ENCODE results near the gene TGOLN2. TPM values are rescaled to one million over a fixed set of nuclear protein-coding genes. Genes with fewer than 3 reads are reported as not detected.

The TGOLN2 gene
- total RNA-seq, 1 experiment from 2014 or later = 178 TPM

DNA sequence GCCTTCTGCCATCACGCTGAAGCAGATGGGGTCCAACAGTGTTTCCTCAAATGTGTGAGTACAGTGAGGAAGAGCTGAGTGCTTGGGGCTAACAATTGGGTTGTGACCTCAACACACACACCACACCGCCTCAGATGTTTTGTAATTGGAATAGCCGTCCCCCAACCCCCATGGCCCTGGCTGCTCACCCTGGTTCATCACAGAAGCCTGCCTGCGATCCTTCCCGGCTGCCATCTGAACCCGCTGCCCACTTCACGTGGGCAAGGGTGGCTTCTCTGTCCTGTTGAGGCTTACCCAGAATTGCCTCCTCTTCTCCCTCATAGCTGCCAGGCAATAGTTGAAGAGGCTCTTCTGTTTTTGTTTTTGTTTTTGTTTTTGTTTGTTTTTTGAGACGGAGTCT lies 44.1 kb downstream of the TGOLN2 start:
- DNase-seq (ENCODE audit: low read depth, low spot score) = no peak
- POLR2A ChIA-PET = interaction anchor here (0.6 kb wide), 1 partner anchor 237 kb away, joined by 8 read pairs; no protein-coding TSS in a partner anchor
- no TSS peak for BruUV-seq (replicated peaks)
- intact Hi-C loops (cut with micrococcal nuclease; ENCODE audit: unreplicated experiment) = no loop called here
- CTCF ChIA-PET = no interaction called here
- Histone ChIP-seq H3K27ac (ENCODE audit: low read length) (no peak overlapping the region), H3K36me3 (ENCODE audit: control insufficient read depth, insufficient read depth, low read length) (0 out of 2 replicates have a peak, but pooled peaks cover 2% of the 10 kb centered on the region), H3K27me3 (ENCODE audit: control insufficient read depth, insufficient read depth, low read length) (no peaks in the 10 kb centered on the region), H3K9me3 (ENCODE audit: control insufficient read depth, insufficient read depth, low read depth, low read length) (no peaks in the 10 kb centered on the region), H3K4me1 (ENCODE audit: control insufficient read depth, insufficient read depth, low read length) (peaks cover 10% of the 10 kb centered on the region; the same call in 1 of the 2 replicates), H3K4me3 (ENCODE audit: low read depth in 2 of 2, low read length in 2 of 2) (no peak overlapping the region)
- in situ Hi-C loops (cut with HindIII; ENCODE audit: low pct_unique_long_range_greater_than_20kb, low sequenced_read_pairs) = no loop called here
- TF ChIP-seq SIN3A (IDR thresholded peaks at IDR 0.05; ENCODE audit: borderline replicate concordance, insufficient read depth, low read depth, low read length) (no peak), TCF7L2 (IDR thresholded peaks at IDR 0.05; ENCODE audit: low read depth, low read length) (no peak), POLR2AphosphoS5 (IDR thresholded peaks at IDR 0.05; ENCODE audit: low read depth, low read length) (no peak)
- TF ChIP-seq, protein P1, sequence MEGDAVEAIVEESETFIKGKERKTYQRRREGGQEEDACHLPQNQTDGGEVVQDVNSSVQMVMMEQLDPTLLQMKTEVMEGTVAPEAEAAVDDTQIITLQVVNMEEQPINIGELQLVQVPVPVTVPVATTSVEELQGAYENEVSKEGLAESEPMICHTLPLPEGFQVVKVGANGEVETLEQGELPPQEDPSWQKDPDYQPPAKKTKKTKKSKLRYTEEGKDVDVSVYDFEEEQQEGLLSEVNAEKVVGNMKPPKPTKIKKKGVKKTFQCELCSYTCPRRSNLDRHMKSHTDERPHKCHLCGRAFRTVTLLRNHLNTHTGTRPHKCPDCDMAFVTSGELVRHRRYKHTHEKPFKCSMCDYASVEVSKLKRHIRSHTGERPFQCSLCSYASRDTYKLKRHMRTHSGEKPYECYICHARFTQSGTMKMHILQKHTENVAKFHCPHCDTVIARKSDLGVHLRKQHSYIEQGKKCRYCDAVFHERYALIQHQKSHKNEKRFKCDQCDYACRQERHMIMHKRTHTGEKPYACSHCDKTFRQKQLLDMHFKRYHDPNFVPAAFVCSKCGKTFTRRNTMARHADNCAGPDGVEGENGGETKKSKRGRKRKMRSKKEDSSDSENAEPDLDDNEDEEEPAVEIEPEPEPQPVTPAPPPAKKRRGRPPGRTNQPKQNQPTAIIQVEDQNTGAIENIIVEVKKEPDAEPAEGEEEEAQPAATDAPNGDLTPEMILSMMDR (IDR thresholded peaks at IDR 0.05) = no peak
- TF ChIP-seq, protein P2, sequence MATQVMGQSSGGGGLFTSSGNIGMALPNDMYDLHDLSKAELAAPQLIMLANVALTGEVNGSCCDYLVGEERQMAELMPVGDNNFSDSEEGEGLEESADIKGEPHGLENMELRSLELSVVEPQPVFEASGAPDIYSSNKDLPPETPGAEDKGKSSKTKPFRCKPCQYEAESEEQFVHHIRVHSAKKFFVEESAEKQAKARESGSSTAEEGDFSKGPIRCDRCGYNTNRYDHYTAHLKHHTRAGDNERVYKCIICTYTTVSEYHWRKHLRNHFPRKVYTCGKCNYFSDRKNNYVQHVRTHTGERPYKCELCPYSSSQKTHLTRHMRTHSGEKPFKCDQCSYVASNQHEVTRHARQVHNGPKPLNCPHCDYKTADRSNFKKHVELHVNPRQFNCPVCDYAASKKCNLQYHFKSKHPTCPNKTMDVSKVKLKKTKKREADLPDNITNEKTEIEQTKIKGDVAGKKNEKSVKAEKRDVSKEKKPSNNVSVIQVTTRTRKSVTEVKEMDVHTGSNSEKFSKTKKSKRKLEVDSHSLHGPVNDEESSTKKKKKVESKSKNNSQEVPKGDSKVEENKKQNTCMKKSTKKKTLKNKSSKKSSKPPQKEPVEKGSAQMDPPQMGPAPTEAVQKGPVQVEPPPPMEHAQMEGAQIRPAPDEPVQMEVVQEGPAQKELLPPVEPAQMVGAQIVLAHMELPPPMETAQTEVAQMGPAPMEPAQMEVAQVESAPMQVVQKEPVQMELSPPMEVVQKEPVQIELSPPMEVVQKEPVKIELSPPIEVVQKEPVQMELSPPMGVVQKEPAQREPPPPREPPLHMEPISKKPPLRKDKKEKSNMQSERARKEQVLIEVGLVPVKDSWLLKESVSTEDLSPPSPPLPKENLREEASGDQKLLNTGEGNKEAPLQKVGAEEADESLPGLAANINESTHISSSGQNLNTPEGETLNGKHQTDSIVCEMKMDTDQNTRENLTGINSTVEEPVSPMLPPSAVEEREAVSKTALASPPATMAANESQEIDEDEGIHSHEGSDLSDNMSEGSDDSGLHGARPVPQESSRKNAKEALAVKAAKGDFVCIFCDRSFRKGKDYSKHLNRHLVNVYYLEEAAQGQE (IDR thresholded peaks at IDR 0.05; ENCODE audit: insufficient read depth in 1 of 2, low read depth in 2 of 2, low read length in 1 of 2) = no peak
- no peak for ATAC-seq

DNA sequence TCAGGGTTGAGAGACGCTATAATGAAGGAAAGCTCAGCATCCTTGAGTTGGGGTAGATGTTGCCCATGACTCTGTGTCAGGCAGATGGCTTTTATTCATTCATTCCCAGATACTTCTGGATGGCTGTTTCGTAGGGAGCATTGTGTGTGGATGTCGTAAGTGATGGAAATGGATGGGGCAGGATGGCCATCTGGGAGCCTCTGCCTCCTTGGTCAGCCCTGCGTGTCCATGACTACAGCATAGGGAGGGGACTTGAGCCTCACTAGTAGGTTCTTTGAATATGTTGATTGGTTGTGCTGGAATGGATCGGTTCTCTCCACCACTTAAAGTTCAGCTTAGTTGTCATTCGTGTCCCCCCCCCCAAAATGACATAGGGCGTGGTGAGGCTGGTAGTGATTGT lies 44.9 kb downstream of the TGOLN2 start:
- BruUV-seq (replicated peaks) = no TSS peak
- DNase-seq (ENCODE audit: low read depth, low spot score) (no peak), ATAC-seq (no peak)
- no peaks in the 10 kb centered on the region for H3K27me3 ChIP-seq (ENCODE audit: control insufficient read depth, insufficient read depth, low read length)
- in situ Hi-C loops (cut with HindIII; ENCODE audit: low pct_unique_long_range_greater_than_20kb, low sequenced_read_pairs) = no loop called here
- ChIA-PET CTCF (interaction anchor here (0.7 kb wide), 1 partner anchor 293 kb away, joined by 3 read pairs; no protein-coding TSS in a partner anchor), POLR2A (no interaction called here)
- H3K9me3 ChIP-seq (ENCODE audit: control insufficient read depth, insufficient read depth, low read depth, low read length) = no peaks in the 10 kb centered on the region
- H3K36me3 ChIP-seq (ENCODE audit: control insufficient read depth, insufficient read depth, low read length) = 0 out of 2 replicates have a peak, but pooled peaks cover 2% of the 10 kb centered on the region
- no peak overlapping the region for H3K27ac ChIP-seq (ENCODE audit: low read length)
- peaks cover 10% of the 10 kb centered on the region for H3K4me1 ChIP-seq (ENCODE audit: control insufficient read depth, insufficient read depth, low read length)
- TF ChIP-seq, protein P2 (IDR thresholded peaks at IDR 0.05; ENCODE audit: insufficient read depth in 1 of 2, low read depth in 2 of 2, low read length in 1 of 2) = no peak
- no peak for TF ChIP-seq TCF7L2 (IDR thresholded peaks at IDR 0.05; ENCODE audit: low read depth, low read length)
- no peak for TF ChIP-seq POLR2AphosphoS5 (IDR thresholded peaks at IDR 0.05; ENCODE audit: low read depth, low read length)
- no peak for TF ChIP-seq SIN3A (IDR thresholded peaks at IDR 0.05; ENCODE audit: borderline replicate concordance, insufficient read depth, low read depth, low read length)
- TF ChIP-seq, protein P1 (IDR thresholded peaks at IDR 0.05) = no peak
- no peak overlapping the region for H3K4me3 ChIP-seq (ENCODE audit: low read depth in 2 of 2, low read length in 2 of 2)
- intact Hi-C loops (cut with micrococcal nuclease; ENCODE audit: unreplicated experiment) = no loop called here
